GM18868 (cell line): ENCODE measurements around the gene KIF18A.
"Not testable (repeated sequence)": the region's sequence is repeated elsewhere in the genome, so short reads cannot be mapped to it uniquely, and the experiment has no call there.

Experiments used
- ATAC-seq: cut with Tn5 transposase; IDR thresholded peaks from one replicate; pipeline ENCODE4 v1.9.1; 2021; ENCODE audit warnings: mild to moderate bottlenecking, moderate library complexity; ENCODE audit not compliant: unreplicated experiment

KIF18A gene

GRCh38 chr11:28107750-28108618, at the start of gene KIF18A, which contains the start of gene METTL15:
Gene KIF18A (minus strand): TSS chr11:28108156. CDS start chr11:28097947, 10,209 bp downstream.
Gene METTL15 (plus strand): TSS chr11:28108388. CDS start chr11:28113335, 4,947 bp downstream.
- peak; percentile 92 for ATAC-seq

GRCh38 chr11:28153586-28153985, 45.6 kb upstream of the KIF18A start:
- no peak for ATAC-seq

GRCh38 chr11:28152743-28153142, 44.8 kb upstream of the KIF18A start:
- no peak for ATAC-seq

- ATAC-seq, result no peak
Observed at GRCh38 chr11:28146123-28146751, 38.3 kb upstream of the KIF18A start.

DNA sequence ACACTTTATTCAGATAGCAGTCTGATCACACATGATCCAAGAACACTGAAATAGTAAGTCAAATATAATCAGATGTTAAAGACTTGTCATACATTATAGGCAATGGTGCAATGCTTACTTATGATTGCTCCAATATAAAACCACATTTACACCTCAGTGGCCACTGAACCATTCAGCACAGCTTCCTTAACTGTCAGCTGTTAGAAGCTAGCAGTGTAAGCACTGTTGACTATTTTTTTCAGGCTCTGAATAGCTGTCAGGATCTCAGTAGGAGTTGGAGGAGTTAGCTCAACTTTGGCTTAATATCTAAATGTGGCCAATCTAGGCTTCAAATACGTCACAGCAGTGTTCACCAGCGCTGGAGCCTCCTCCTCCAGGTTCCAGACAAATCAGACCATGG, 36.9 kb upstream of the KIF18A start:
- no peak for ATAC-seq

- ATAC-seq, result no peak
Observed at GRCh38 chr11:28142724-28143123, 34.8 kb upstream of the KIF18A start.

GRCh38 chr11:28140689-28141455, 32.9 kb upstream of the KIF18A start:
- no peak for ATAC-seq

- ATAC-seq, result no peak
Observed at GRCh38 chr11:28139841-28140415, 32.0 kb upstream of the KIF18A start.

DNA sequence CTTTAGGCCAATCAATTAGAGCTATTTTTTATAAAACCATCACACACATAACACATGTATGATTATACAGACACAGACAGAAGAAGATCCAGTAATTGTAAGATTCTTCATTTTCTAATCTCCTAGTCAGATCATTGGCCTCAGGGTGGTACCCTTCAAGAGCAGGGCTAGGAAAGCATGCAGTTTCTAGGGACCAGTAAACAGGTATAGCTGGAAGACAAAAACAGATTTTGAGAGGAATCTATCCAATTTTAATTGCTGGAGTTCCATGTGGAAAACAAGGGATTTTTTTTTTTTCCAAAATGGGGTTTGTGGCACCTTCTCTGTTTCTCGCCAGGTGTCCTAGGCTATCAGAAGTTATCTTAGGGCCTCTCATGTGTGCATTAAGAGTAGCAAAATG, 29.9 kb upstream of the KIF18A start:
- ATAC-seq, result no peak

GRCh38 chr11:28137366-28137765, 29.4 kb upstream of the KIF18A start:
- ATAC-seq, result no peak

DNA sequence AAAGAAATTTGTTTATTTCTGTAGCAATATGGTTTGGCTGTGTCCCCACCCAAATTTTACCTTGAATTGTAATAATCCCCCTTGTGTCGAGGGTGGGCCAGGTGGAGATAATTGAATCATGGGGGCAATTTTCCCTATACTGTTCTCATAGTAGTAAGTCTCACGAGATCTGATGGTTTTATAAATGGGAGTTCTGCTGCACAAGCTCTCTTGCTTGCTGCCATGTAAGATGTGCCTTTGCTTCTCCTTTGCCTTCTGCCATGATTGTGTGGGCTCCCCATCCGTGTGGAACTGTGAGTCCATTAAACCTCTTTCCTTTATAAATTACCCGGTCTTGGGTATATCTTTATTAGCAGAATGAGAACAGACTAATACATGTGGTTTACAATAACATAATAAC, 28.2 kb upstream of the KIF18A start:
- not testable (repeated sequence) for ATAC-seq

DNA sequence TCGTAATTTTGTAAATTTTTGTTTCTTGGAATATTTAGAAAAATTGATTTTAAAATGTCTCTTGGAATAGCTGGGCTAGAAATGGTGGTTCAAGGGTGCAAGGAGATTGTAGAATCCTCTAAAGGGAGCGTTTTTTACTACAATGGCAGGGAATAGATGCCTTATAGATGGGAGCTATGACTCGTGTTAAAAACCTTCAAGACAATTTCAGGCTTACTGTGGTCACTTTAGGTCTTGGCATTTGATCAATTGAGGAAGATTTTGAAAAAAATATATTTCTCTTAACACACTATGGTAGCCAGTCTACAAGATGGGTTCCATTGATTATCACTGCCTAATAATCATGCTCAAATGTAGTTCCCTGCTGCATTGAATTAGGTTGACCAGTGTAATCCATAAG, 25.2 kb upstream of the KIF18A start:
- no peak for ATAC-seq

- no peak for ATAC-seq
Observed at GRCh38 chr11:28132548-28132947, 24.6 kb upstream of the KIF18A start.

- ATAC-seq, result no peak
Observed at GRCh38 chr11:28123151-28123581, 15.2 kb upstream of the KIF18A start.

DNA sequence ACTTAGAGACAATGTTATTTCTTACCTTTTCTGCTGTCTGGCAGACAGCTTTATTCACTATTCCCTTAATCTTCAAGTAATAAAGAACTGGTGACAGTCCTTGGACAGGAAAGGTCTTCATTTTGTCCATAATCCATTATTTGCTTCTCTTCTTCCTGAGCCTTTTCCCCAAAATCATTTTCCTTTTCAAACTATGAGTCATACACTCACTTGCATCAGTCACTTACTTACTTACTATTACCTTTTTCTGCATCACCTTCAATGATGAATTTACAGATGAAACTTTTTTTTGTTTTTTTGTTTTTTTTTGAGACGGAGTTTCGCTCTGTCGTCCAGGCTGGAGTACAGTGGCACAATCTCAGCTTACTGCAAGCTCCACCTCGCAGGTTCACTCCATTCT, 9.8 kb upstream of the KIF18A start:
- no peak for ATAC-seq

DNA sequence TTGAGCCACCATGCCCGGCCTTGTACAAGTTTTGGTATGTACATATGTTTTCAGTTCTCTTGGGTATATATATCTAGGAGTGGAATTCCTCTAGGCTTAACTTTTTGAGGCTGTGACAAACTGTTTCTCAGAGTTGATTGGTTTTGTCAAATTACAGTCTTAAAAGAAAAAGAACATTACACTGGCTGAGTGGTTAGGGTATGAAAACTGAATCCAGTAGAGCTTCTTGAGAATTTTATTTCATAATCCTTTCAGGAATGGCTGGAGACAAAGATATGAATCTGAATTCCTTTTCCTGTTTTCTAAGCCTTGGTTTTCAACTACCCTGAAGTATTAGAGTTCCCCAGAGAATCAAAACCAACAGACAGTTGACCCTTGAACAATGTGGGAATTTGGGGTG, 6.8 kb upstream of the KIF18A start:
- no peak for ATAC-seq

DNA sequence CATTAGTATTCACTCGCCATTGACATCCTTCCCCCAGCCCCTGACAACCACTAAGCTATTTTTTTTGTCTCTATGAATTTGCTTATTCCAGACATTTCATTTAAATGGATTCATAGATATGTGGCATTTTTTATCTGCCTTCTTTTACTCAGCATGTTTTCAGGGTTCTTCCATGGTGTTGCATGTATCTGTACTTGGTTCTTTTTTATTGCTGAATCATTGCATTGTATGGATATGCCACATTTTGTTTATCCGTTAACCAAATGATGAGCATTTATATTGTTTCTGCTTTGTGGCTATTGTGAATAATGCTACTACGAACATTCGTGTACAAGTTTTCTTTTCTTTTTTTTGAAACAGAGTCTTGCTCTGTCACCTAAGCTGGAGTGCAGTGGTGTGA, 6.2 kb upstream of the KIF18A start:
- no peak for ATAC-seq

DNA sequence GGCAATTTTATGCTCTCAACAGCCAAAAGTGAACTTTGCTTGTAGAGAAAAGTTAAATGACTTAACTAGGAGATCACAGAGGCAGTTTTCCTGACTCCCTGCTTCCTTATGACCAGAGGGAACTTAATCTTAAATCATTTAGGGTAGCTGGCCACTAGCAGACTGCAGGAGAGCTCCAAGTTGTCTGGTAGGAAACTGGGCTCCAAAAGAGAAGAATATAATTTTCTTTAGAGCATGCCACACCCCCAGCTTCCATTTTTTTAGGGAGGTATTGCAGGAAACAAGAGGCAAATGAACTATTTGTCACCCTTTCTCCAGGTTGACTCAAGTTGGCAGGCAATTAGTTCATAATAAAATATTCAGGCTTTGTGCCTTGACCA, 2.9 kb upstream of the KIF18A start:
- ATAC-seq, result no peak

GRCh38 chr11:28110108-28110820, 2.3 kb upstream of the KIF18A start:
- ATAC-seq, result peak; percentile 35

DNA sequence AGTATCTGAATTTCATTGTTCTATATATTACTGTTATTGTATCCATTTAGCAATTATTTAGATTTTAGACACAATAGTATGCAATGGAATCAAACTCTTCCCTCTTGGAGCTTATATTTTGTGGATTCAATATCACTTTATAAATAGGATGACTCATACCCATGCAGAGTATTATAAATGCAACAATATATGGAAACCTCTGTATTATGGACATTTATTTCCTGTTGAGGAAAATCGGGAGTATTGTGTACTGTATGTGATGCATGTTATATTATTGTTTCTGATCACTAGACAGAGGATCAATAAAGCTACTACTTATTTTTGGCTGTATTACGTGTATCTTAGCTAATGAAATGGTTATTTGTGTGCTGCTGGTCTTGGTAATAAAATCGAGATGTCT, 1.0 kb upstream of the KIF18A start:
- ATAC-seq, result no peak
